ENCODE data around the gene RMDN2. TPM values are rescaled to one million over a fixed set of nuclear protein-coding genes. Genes with fewer than 3 reads are reported as not detected.

The RMDN2 gene
- total and polyA plus RNA-seq, 4 donors, result 7.3 to 30.6 (median 13.3) TPM

- H3K4me3 ChIP-seq (ENCODE audit: low read depth in 1 of 3, low read length in 3 of 3), result no peak overlapping the region
- no peaks in the 10 kb centered on the region for H3K27me3 ChIP-seq (ENCODE audit: control insufficient read depth in 4 of 4, insufficient read depth in 4 of 4, low read length in 3 of 4)
- TF ChIP-seq SP1 (IDR thresholded peaks at IDR 0.05) (peak; percentile 19), RAD21 (IDR thresholded peaks at IDR 0.05) (no peak), NR2F2 (IDR thresholded peaks at IDR 0.05) (peak; percentile 16)
- TF ChIP-seq, protein P1, sequence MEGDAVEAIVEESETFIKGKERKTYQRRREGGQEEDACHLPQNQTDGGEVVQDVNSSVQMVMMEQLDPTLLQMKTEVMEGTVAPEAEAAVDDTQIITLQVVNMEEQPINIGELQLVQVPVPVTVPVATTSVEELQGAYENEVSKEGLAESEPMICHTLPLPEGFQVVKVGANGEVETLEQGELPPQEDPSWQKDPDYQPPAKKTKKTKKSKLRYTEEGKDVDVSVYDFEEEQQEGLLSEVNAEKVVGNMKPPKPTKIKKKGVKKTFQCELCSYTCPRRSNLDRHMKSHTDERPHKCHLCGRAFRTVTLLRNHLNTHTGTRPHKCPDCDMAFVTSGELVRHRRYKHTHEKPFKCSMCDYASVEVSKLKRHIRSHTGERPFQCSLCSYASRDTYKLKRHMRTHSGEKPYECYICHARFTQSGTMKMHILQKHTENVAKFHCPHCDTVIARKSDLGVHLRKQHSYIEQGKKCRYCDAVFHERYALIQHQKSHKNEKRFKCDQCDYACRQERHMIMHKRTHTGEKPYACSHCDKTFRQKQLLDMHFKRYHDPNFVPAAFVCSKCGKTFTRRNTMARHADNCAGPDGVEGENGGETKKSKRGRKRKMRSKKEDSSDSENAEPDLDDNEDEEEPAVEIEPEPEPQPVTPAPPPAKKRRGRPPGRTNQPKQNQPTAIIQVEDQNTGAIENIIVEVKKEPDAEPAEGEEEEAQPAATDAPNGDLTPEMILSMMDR (IDR thresholded peaks at IDR 0.05; ENCODE audit: low read depth, low read length, missing input control), result no peak
- DNase-seq (ENCODE audit: low spot score), result no peak
- no peak overlapping the region for H3K27ac ChIP-seq (ENCODE audit: low read depth in 1 of 2, low read length in 2 of 2)
- H3K9ac ChIP-seq (ENCODE audit: low read depth in 1 of 2, low read length in 2 of 2), result no peak overlapping the region
- H3K9me3 ChIP-seq (ENCODE audit: control insufficient read depth in 4 of 4, low read length in 3 of 4), result no peaks in the 10 kb centered on the region
- H3K36me3 ChIP-seq (ENCODE audit: control insufficient read depth in 4 of 4, insufficient read depth in 3 of 4, low read depth in 1 of 4, low read length in 3 of 4), result no peaks in the 10 kb centered on the region
- 70% methylated on average over 5 of the region's 5 CpGs for WGBS
- H3K4me1 ChIP-seq (ENCODE audit: control insufficient read depth in 4 of 4, insufficient read depth in 4 of 4, low read length in 3 of 4), result peaks cover 8 to 76% (median 63%) of the 10 kb centered on the region in 4 donors
Measured at GRCh38 chr2:37920570-37920969, 4.5 kb upstream of the RMDN2 start.

- TF ChIP-seq JUND (IDR thresholded peaks at IDR 0.05) (no peak), FOXA1 (IDR thresholded peaks at IDR 0.05) (no peak), NR2F2 (IDR thresholded peaks at IDR 0.05) (no peak), ATF3 (IDR thresholded peaks at IDR 0.05) (no peak), HNF4A (conservative IDR thresholded peaks at IDR 0.05) (peak; percentile 22 to 40), FOXA2 (IDR thresholded peaks at IDR 0.05) (no peak)
- TF ChIP-seq, protein P2, sequence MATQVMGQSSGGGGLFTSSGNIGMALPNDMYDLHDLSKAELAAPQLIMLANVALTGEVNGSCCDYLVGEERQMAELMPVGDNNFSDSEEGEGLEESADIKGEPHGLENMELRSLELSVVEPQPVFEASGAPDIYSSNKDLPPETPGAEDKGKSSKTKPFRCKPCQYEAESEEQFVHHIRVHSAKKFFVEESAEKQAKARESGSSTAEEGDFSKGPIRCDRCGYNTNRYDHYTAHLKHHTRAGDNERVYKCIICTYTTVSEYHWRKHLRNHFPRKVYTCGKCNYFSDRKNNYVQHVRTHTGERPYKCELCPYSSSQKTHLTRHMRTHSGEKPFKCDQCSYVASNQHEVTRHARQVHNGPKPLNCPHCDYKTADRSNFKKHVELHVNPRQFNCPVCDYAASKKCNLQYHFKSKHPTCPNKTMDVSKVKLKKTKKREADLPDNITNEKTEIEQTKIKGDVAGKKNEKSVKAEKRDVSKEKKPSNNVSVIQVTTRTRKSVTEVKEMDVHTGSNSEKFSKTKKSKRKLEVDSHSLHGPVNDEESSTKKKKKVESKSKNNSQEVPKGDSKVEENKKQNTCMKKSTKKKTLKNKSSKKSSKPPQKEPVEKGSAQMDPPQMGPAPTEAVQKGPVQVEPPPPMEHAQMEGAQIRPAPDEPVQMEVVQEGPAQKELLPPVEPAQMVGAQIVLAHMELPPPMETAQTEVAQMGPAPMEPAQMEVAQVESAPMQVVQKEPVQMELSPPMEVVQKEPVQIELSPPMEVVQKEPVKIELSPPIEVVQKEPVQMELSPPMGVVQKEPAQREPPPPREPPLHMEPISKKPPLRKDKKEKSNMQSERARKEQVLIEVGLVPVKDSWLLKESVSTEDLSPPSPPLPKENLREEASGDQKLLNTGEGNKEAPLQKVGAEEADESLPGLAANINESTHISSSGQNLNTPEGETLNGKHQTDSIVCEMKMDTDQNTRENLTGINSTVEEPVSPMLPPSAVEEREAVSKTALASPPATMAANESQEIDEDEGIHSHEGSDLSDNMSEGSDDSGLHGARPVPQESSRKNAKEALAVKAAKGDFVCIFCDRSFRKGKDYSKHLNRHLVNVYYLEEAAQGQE (IDR thresholded peaks at IDR 0.05), result no peak
- TF ChIP-seq, protein P3, sequence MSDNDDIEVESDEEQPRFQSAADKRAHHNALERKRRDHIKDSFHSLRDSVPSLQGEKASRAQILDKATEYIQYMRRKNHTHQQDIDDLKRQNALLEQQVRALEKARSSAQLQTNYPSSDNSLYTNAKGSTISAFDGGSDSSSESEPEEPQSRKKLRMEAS (IDR thresholded peaks at IDR 0.05), result no peak
Measured at GRCh38 chr2:37921781-37922180, 3.3 kb upstream of the RMDN2 start.

DNA sequence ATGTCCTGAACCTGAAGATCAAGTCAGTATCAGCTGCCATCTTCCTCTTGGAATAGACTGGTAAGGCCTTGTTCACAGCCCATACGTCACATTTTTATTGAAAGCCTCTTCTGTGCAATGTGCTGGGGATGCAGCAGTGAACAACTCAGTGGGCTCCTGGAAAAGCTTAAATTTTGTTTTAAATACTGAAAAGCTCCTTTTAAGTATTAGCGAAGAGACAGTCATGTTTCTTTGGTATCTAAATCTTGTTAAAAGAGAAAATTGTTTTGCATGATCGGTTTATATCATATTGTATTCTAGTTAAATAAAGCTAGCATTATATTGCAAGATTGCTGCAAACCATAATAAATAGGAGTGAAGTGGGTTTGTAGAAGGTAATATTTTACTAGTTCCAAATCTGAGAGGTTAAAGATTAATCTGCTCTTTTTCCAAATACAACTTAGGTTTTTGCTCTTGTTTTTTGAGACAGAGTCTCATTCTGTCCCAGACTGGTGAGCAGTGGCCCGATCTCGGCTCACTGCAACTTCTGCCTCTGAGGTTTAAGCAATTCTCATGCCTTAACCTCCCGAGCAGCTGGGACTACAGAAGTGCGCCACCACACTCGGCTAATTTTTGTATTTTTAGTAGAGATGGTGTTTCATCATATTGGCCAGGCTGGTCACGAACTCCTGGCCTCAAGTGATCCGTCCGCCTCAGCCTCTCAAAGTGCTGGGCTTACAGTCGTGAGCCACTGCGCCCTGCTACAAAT is 1.6 kb upstream of the RMDN2 start:
- Histone ChIP-seq H3K27ac (ENCODE audit: low read depth in 1 of 2, low read length in 2 of 2) (peak overlapping the region; percentile 74 to 91), H3K27me3 (ENCODE audit: control insufficient read depth in 4 of 4, insufficient read depth in 4 of 4, low read length in 3 of 4) (no peaks in the 10 kb centered on the region), H3K9me3 (ENCODE audit: control insufficient read depth in 4 of 4, low read length in 3 of 4) (no peaks in the 10 kb centered on the region), H3K4me1 (ENCODE audit: control insufficient read depth in 4 of 4, insufficient read depth in 4 of 4, low read length in 3 of 4) (peaks cover 13 to 74% (median 71%) of the 10 kb centered on the region in 4 donors), H3K4me3 (ENCODE audit: low read depth in 1 of 3, low read length in 3 of 3) (peak overlapping the region in 2 of 3 donors; percentile 57 to 92), H3K36me3 (ENCODE audit: control insufficient read depth in 4 of 4, insufficient read depth in 3 of 4, low read depth in 1 of 4, low read length in 3 of 4) (no peaks in the 10 kb centered on the region), H3K9ac (ENCODE audit: low read depth in 1 of 2, low read length in 2 of 2) (peak overlapping the region; percentile 4 to 5)
- no peak for DNase-seq (ENCODE audit: low spot score)
- WGBS, result 31% methylated on average over 13 of the region's 13 CpGs
- TF ChIP-seq, protein P1 (IDR thresholded peaks at IDR 0.05; ENCODE audit: low read depth, low read length, missing input control), result no peak
- TF ChIP-seq ZBTB33 (IDR thresholded peaks at IDR 0.05), result peak; percentile 14
- TF ChIP-seq SP1 (IDR thresholded peaks at IDR 0.05), result peak; percentile 50
- TF ChIP-seq HNF4A (conservative IDR thresholded peaks at IDR 0.05), result peak; percentile 38 to 56
- TF ChIP-seq HNF4G (IDR thresholded peaks at IDR 0.05), result no peak

More at GRCh38 chr2:37921781-37922180, 3.3 kb upstream of the RMDN2 start:
- 37% methylated on average over 5 of the region's 5 CpGs for WGBS
- Histone ChIP-seq H3K36me3 (ENCODE audit: control insufficient read depth in 4 of 4, insufficient read depth in 3 of 4, low read depth in 1 of 4, low read length in 3 of 4) (no peaks in the 10 kb centered on the region), H3K9ac (ENCODE audit: low read depth in 1 of 2, low read length in 2 of 2) (no peak overlapping the region), H3K27me3 (ENCODE audit: control insufficient read depth in 4 of 4, insufficient read depth in 4 of 4, low read length in 3 of 4) (no peaks in the 10 kb centered on the region), H3K9me3 (ENCODE audit: control insufficient read depth in 4 of 4, low read length in 3 of 4) (no peaks in the 10 kb centered on the region), H3K4me1 (ENCODE audit: control insufficient read depth in 4 of 4, insufficient read depth in 4 of 4, low read length in 3 of 4) (peaks cover 10 to 69% (median 60%) of the 10 kb centered on the region in 4 donors), H3K27ac (ENCODE audit: low read depth in 1 of 2, low read length in 2 of 2) (no peak overlapping the region), H3K4me3 (ENCODE audit: low read depth in 1 of 3, low read length in 3 of 3) (no peak overlapping the region)
- DNase-seq (ENCODE audit: low spot score), result no peak

All from liver (tissue), 9 donors.